Smooth muscle cell (in vitro differentiated cells): ENCODE measurements around the gene GOLGA6A. TPM values are rescaled to one million over a fixed set of nuclear protein-coding genes. Genes with fewer than 3 reads are reported as not detected.
A peak's percentile ranks its signal among the peaks of the same experiment; 100 is the strongest.

Source experiments
- DNase-seq: peaks from one replicate; lab custom pipeline; 2025; ENCODE audit not compliant: unreplicated experiment; lab: John Stamatoyannopoulos, UW
- H2AFZ ChIP-seq: fragments of 200-600 bp; sonication (generic); 2 replicates; pipeline ENCODE4 v1.6.0; 2016; ENCODE audit warnings: antibody characterized with exemption, low read depth, mild to moderate bottlenecking
- H3F3A ChIP-seq: fragments of 200-600 bp; sonication (generic); 2 replicates; pipeline ENCODE4 v1.6.0; 2017; ENCODE audit warnings: antibody characterized with exemption, low read depth
- H3K27ac ChIP-seq: fragments of 200-600 bp; sonication (generic); 2 replicates; pipeline ENCODE4 v1.5.1; 2016; ENCODE audit warnings: low read depth, mild to moderate bottlenecking
- H3K27me3 ChIP-seq: fragments of 200-600 bp; sonication (generic); 2 replicates; pipeline ENCODE4 v1.6.1; 2016; ENCODE audit warnings: low read depth, mild to moderate bottlenecking
- H3K36me3 ChIP-seq: fragments of 200-600 bp; sonication (generic); 2 replicates; pipeline ENCODE4 v1.5.1; 2016; ENCODE audit warnings: low read depth
- H3K4me1 ChIP-seq: fragments of 200-600 bp; sonication (generic); 2 replicates; pipeline ENCODE4 v1.5.1; 2016; ENCODE audit warnings: low read depth
- H3K4me2 ChIP-seq: fragments of 200-600 bp; sonication (generic); 2 replicates; pipeline ENCODE4 v1.6.0; 2016; ENCODE audit warnings: mild to moderate bottlenecking
- H3K4me3 ChIP-seq: fragments of 200-600 bp; sonication (generic); 2 replicates; pipeline ENCODE4 v1.5.1; 2016; ENCODE audit warnings: mild to moderate bottlenecking
- H3K79me2 ChIP-seq: fragments of 200-600 bp; sonication (generic); 2 replicates; pipeline ENCODE4 v1.6.0; 2016; ENCODE audit warnings: low read depth, mild to moderate bottlenecking
- H3K9ac ChIP-seq: fragments of 200-600 bp; sonication (generic); 2 replicates; pipeline ENCODE4 v1.6.0; 2016; ENCODE audit warnings: low read depth
- H3K9me3 ChIP-seq: fragments of 200-600 bp; sonication (generic); replicated peaks from 2 replicates; pipeline ENCODE4 v1.5.1; 2016; ENCODE audit warnings: low read depth
- H4K20me1 ChIP-seq: fragments of 200-600 bp; sonication (generic); 2 replicates; pipeline ENCODE4 v1.6.0; 2016; ENCODE audit warnings: low read depth
- CTCF ChIP-seq: fragments of 200-600 bp; sonication (generic); IDR thresholded peaks from 2 replicates; pipeline ENCODE4 v1.5.1; 2017; ENCODE audit warnings: borderline replicate concordance, mild to moderate bottlenecking, antibody characterized with exemption; ENCODE audit not compliant: insufficient read depth, poor library complexity, severe bottlenecking
- WGBS: methylation state at CpG from one replicate; pipeline ENCODE4 v1.1.7; 2016; ENCODE audit warnings: low lambda C conversion rate; 5-methylcytosine and 5-hydroxymethylcytosine counted together
- polyA plus RNA-seq: library from polyadenylated mRNA; unstranded; fragments of >200 nt; fragmentation: Nextera tagmentation; extraction: Ambion mirVana; gene quantifications from 2 replicates; pipeline ENCODE4 v1.2.1, GENCODE V29; 2016
- total RNA-seq: library from RNA; depleted of rRNA; stranded (reverse); fragments of >200 nt; gene quantifications from 2 replicates; pipeline ENCODE4 v1.2.3, GENCODE V29; 2014

GOLGA6A gene
- total and polyA plus RNA-seq, 2 experiments from 2014 or later: 0.13 TPM; not detected in 1

GRCh38 chr15:74041311-74041756 lies 41.0 kb downstream of the GOLGA6A start:
- Histone ChIP-seq H3K27me3 (no peaks in the 10 kb centered on the region), H3K79me2 (no peaks in the 10 kb centered on the region), H3K4me3 (no peak overlapping the region), H3K27ac (peak overlapping the region; percentile 98), H3K4me2 (peak overlapping the region; percentile 66), H2AFZ (no peak overlapping the region), H3F3A (peaks cover 14% of the 10 kb centered on the region), H3K9me3 (no peaks in the 10 kb centered on the region), H3K36me3 (no peaks in the 10 kb centered on the region), H3K9ac (peak overlapping the region; percentile 80), H4K20me1 (no peaks in the 10 kb centered on the region), H3K4me1 (peaks cover 18% of the 10 kb centered on the region)
- WGBS: 39% methylated on average over 10 of the region's 10 CpGs
- TF ChIP-seq CTCF: no peak
- DNase-seq: no peak

- Histone ChIP-seq H3K9me3 (no peaks in the 10 kb centered on the region), H3K4me1 (peaks cover 18% of the 10 kb centered on the region), H4K20me1 (no peaks in the 10 kb centered on the region), H3K27ac (peak overlapping the region; percentile 98), H3K4me3 (no peak overlapping the region), H3F3A (peaks cover 14% of the 10 kb centered on the region), H3K9ac (peak overlapping the region; percentile 80), H3K79me2 (no peaks in the 10 kb centered on the region), H3K27me3 (no peaks in the 10 kb centered on the region), H3K36me3 (no peaks in the 10 kb centered on the region), H2AFZ (no peak overlapping the region), H3K4me2 (peak overlapping the region; percentile 80)
- 63% methylated on average over 7 of the region's 7 CpGs for WGBS
- peak; percentile 27 for DNase-seq
- no peak for TF ChIP-seq CTCF
Measured at GRCh38 chr15:74040109-74040850, 42.1 kb downstream of the GOLGA6A start.

- Histone ChIP-seq H2AFZ (no peak overlapping the region), H3K27me3 (no peaks in the 10 kb centered on the region), H3K36me3 (no peaks in the 10 kb centered on the region), H3K4me2 (peak overlapping the region; percentile 80), H3K9ac (no peak overlapping the region), H3F3A (peaks cover 14% of the 10 kb centered on the region), H3K4me1 (peaks cover 18% of the 10 kb centered on the region), H4K20me1 (no peaks in the 10 kb centered on the region), H3K9me3 (no peaks in the 10 kb centered on the region), H3K4me3 (no peak overlapping the region), H3K27ac (peak overlapping the region; percentile 98), H3K79me2 (no peaks in the 10 kb centered on the region)
- TF ChIP-seq CTCF: no peak
- DNase-seq: no peak
- WGBS: 79% methylated on average over 5 of the region's 5 CpGs
Measured at GRCh38 chr15:74039656-74040010, 42.7 kb downstream of the GOLGA6A start.
